ENCODE results near the gene SYNCRIP.
"Not testable (repeated sequence)": the region's sequence is repeated elsewhere in the genome, so short reads cannot be mapped to it uniquely, and the experiment has no call there.

The SYNCRIP gene

GRCh38 chr6:85642774-85643536 lies at the start of gene SYNCRIP:
Gene SYNCRIP (minus strand): TSS chr6:85642886. CDS start chr6:85641439, 1,447 bp downstream.
- DNase-seq (ENCODE audit: low spot score): peak; percentile 85

- DNase-seq (ENCODE audit: low spot score): no peak
Observed at GRCh38 chr6:85691478-85691877, 48.8 kb upstream of the SYNCRIP start.

- DNase-seq (ENCODE audit: low spot score): no peak
Observed at GRCh38 chr6:85690071-85690470, 47.4 kb upstream of the SYNCRIP start.

GRCh38 chr6:85685713-85686112 lies 43.0 kb upstream of the SYNCRIP start:
- DNase-seq (ENCODE audit: low spot score): no peak

GRCh38 chr6:85684809-85685171 lies 42.1 kb upstream of the SYNCRIP start:
- DNase-seq (ENCODE audit: low spot score): no peak

- no peak for DNase-seq (ENCODE audit: low spot score)
Observed at GRCh38 chr6:85684133-85684808, 41.6 kb upstream of the SYNCRIP start.

- DNase-seq (ENCODE audit: low spot score): not testable (repeated sequence)
Observed at GRCh38 chr6:85681899-85682298, 39.2 kb upstream of the SYNCRIP start.

- DNase-seq (ENCODE audit: low spot score): no peak
Observed at GRCh38 chr6:85680388-85680787, 37.7 kb upstream of the SYNCRIP start.

GRCh38 chr6:85679445-85680123 lies 36.9 kb upstream of the SYNCRIP start:
- no peak for DNase-seq (ENCODE audit: low spot score)

- DNase-seq (ENCODE audit: low spot score): peak; percentile 96
Observed at GRCh38 chr6:85678602-85679444, 36.1 kb upstream of the SYNCRIP start.

GRCh38 chr6:85678026-85678601 lies 35.4 kb upstream of the SYNCRIP start:
- DNase-seq (ENCODE audit: low spot score): no peak

- DNase-seq (ENCODE audit: low spot score): no peak
Observed at GRCh38 chr6:85677234-85677956, 34.7 kb upstream of the SYNCRIP start.

- DNase-seq (ENCODE audit: low spot score): no peak
Observed at GRCh38 chr6:85676086-85676729, 33.5 kb upstream of the SYNCRIP start.

- DNase-seq (ENCODE audit: low spot score): no peak
Observed at GRCh38 chr6:85675030-85675819, 32.5 kb upstream of the SYNCRIP start.

GRCh38 chr6:85674604-85675003 lies 31.9 kb upstream of the SYNCRIP start:
- DNase-seq (ENCODE audit: low spot score): no peak

- DNase-seq (ENCODE audit: low spot score): no peak
Observed at GRCh38 chr6:85673198-85674139, 30.8 kb upstream of the SYNCRIP start.

- DNase-seq (ENCODE audit: low spot score): no peak
Observed at GRCh38 chr6:85672623-85673022, 29.9 kb upstream of the SYNCRIP start.

GRCh38 chr6:85672050-85672449 lies 29.4 kb upstream of the SYNCRIP start:
- no peak for DNase-seq (ENCODE audit: low spot score)

GRCh38 chr6:85670573-85670972 lies 27.9 kb upstream of the SYNCRIP start:
- no peak for DNase-seq (ENCODE audit: low spot score)

All from COLO829 (cell line).